H1 (cell line): ENCODE results near the gene TBC1D30. TPM values are rescaled to one million over a fixed set of nuclear protein-coding genes. Genes with fewer than 3 reads are reported as not detected.

ENCODE experiments used
- CTCF ChIA-PET: fragments of 300-600 bp; sonication (Branson Sonifier 250); formaldehyde crosslinking; loops from one replicate; lab custom pipeline; 2021; ENCODE audit not compliant: partially characterized antibody; lab: Charles Lee
- POLR2A ChIA-PET: fragments of 300-600 bp; sonication (Branson Sonifier 250); formaldehyde crosslinking; loops from one replicate; lab custom pipeline; 2021; ENCODE audit warnings: inconsistent platforms; ENCODE audit not compliant: partially characterized antibody; lab: Charles Lee
- DNase-seq, 2 experiments: peaks; one replicate each; pipeline versions ENCODE4 v3.0.0 to v3.0.0-alpha.2; 2010 to 2022; ENCODE audit warnings: low spot score in 2 of 2, low read depth in 1 of 2, mixed read lengths in 1 of 2
- FAIRE-seq: peaks from 2 replicates; lab custom pipeline; 2011; peaks lifted over from hg19 to GRCh38; lab: Jason Lieb, UNC
- H2AFZ ChIP-seq: 2 replicates; pipeline ENCODE4 v1.8.1; 2012; ENCODE audit warnings: low read length, inconsistent platforms
- H2AK5ac ChIP-seq: 2 replicates; pipeline ENCODE4 v1.6.1; 2013; ENCODE audit warnings: low read depth, low read length
- H2BK120ac ChIP-seq: replicated peaks from 2 replicates; pipeline ENCODE3; 2013; ENCODE audit warnings: low read depth, low read length, inconsistent platforms
- H2BK12ac ChIP-seq: 2 replicates; pipeline ENCODE4 v1.6.1; 2013; ENCODE audit warnings: low read depth, low read length
- H2BK15ac ChIP-seq: 2 replicates; pipeline ENCODE4 v1.6.1; 2013; ENCODE audit warnings: low read length
- H2BK20ac ChIP-seq: 2 replicates; pipeline ENCODE4 v1.6.1; 2013; ENCODE audit warnings: low read length
- H2BK5ac ChIP-seq: 2 replicates; pipeline ENCODE4 v1.6.1; 2013; ENCODE audit warnings: low read depth, low read length
- H3K14ac ChIP-seq: 2 replicates; pipeline ENCODE4 v1.6.1; 2013; ENCODE audit warnings: inconsistent platforms; ENCODE audit not compliant: insufficient read length
- H3K18ac ChIP-seq: 2 replicates; pipeline ENCODE4 v1.6.1; 2013; ENCODE audit warnings: low read length; ENCODE audit errors: extremely low read depth
- H3K23ac ChIP-seq: 2 replicates; pipeline ENCODE4 v1.6.1; 2013; ENCODE audit warnings: inconsistent platforms; ENCODE audit not compliant: insufficient read length
- H3K23me2 ChIP-seq: 2 replicates; pipeline ENCODE4 v1.6.1; 2013; ENCODE audit warnings: low read depth, low read length
- H3K27ac ChIP-seq: 2 replicates; pipeline ENCODE4 v1.6.1; 2011; ENCODE audit warnings: low read depth, low read length, inconsistent platforms
- H3K27me3 ChIP-seq, 4 experiments: replicated peaks in 1 of 4; 1 replicate in 1 of 4; 2 replicates in 3 of 4; pipeline versions ENCODE4 v1.6.1 to v1.8.1; 2011 to 2013; ENCODE audit warnings: low read length in 3 of 4, mild to moderate bottlenecking in 3 of 4, inconsistent platforms in 2 of 4, mixed read lengths in 2 of 4, moderate library complexity in 1 of 4; ENCODE audit not compliant: control insufficient read depth in 3 of 4, insufficient read depth in 3 of 4; ENCODE audit errors: extremely low read depth in 1 of 4
- H3K36me3 ChIP-seq, 4 experiments: 2 replicates each; pipeline versions ENCODE4 v1.6.1 to v1.8.1; 2011 to 2013; ENCODE audit warnings: mild to moderate bottlenecking in 4 of 4, low read length in 3 of 4, moderate library complexity in 2 of 4, control low read depth in 1 of 4, inconsistent platforms in 1 of 4; ENCODE audit not compliant: insufficient read depth in 4 of 4, control insufficient read depth in 2 of 4
- H3K4ac ChIP-seq: replicated peaks from 2 replicates; pipeline ENCODE3; 2013; ENCODE audit warnings: low read length, low read depth, mixed read lengths, inconsistent platforms; ENCODE audit not compliant: insufficient read length
- H3K4me1 ChIP-seq, 4 experiments: replicated peaks in 1 of 4; 1 replicate in 1 of 4; 2 replicates in 3 of 4; pipeline versions ENCODE4 v1.6.1 to v1.8.1; 2011 to 2013; ENCODE audit warnings: low read length in 3 of 4, inconsistent platforms in 2 of 4, mixed read lengths in 1 of 4; ENCODE audit not compliant: insufficient read depth in 4 of 4, control insufficient read depth in 3 of 4
- H3K4me2 ChIP-seq, 2 experiments: 2 replicates each; pipeline versions ENCODE4 v1.6.1 to v1.8.1; 2011 to 2013; ENCODE audit warnings: low read depth in 2 of 2, low read length in 2 of 2, control low read depth in 1 of 2, inconsistent platforms in 1 of 2, mild to moderate bottlenecking in 1 of 2; ENCODE audit not compliant: insufficient read depth in 1 of 2
- H3K4me3 ChIP-seq, 4 experiments: fragments of 200-600, 300-600 bp in 1 of 4; sonication (generic), shearing (Covaris generic), sonication (Bioruptor Twin) in 1 of 4; 2 replicates each; pipeline versions ENCODE4 v1.5.1 to v1.8.1; 2011 to 2016; ENCODE audit warnings: low read length in 4 of 4, low read depth in 3 of 4, control low read depth in 2 of 4, inconsistent platforms in 2 of 4, mild to moderate bottlenecking in 2 of 4, mixed read lengths in 1 of 4, moderate library complexity in 1 of 4; ENCODE audit not compliant: insufficient read depth in 2 of 4; ENCODE audit errors: extremely low read depth in 1 of 4
- H3K56ac ChIP-seq: replicated peaks from 2 replicates; pipeline ENCODE3; 2013; ENCODE audit warnings: low read depth, mild to moderate bottlenecking, mixed read lengths, low read length, inconsistent platforms; ENCODE audit not compliant: insufficient read length
- H3K79me1 ChIP-seq: 2 replicates; pipeline ENCODE4 v1.6.1; 2013; ENCODE audit warnings: low read depth, low read length, control low read depth
- H3K79me2 ChIP-seq, 2 experiments: 2 replicates each; pipeline versions ENCODE4 v1.6.1 to v1.8.1; 2012 to 2013; ENCODE audit warnings: low read length in 2 of 2, mild to moderate bottlenecking in 2 of 2, inconsistent platforms in 1 of 2; ENCODE audit not compliant: insufficient read depth in 2 of 2, control insufficient read depth in 1 of 2
- H3K9ac ChIP-seq, 4 experiments: replicated peaks in 1 of 4; 1 replicate in 1 of 4; 2 replicates in 3 of 4; pipeline versions ENCODE4 v1.6.1 to v1.8.1; 2011 to 2013; ENCODE audit warnings: low read depth in 3 of 4, low read length in 3 of 4, control low read depth in 2 of 4, mild to moderate bottlenecking in 2 of 4, moderate library complexity in 2 of 4, inconsistent platforms in 1 of 4; ENCODE audit errors: extremely low read depth in 1 of 4
- H3K9me3 ChIP-seq, 2 experiments: 2 replicates each; pipeline versions ENCODE4 v1.6.1 to v1.8.1; 2012 to 2013; ENCODE audit warnings: mild to moderate bottlenecking in 2 of 2, moderate library complexity in 2 of 2, control low read depth in 1 of 2, inconsistent platforms in 1 of 2, low read depth in 1 of 2, low read length in 1 of 2, mixed read lengths in 1 of 2; ENCODE audit not compliant: insufficient read depth in 2 of 2
- H4K20me1 ChIP-seq, 2 experiments: replicated peaks in 1 of 2; 2 replicates each; pipeline versions ENCODE3 to v1.8.1; 2011 to 2013; ENCODE audit warnings: inconsistent platforms in 2 of 2, low read length in 2 of 2, mild to moderate bottlenecking in 1 of 2; ENCODE audit not compliant: insufficient read depth in 2 of 2, control insufficient read depth in 1 of 2
- H4K5ac ChIP-seq: 2 replicates; pipeline ENCODE4 v1.6.1; 2013; ENCODE audit warnings: low read length, low read depth, mixed read lengths, inconsistent platforms; ENCODE audit not compliant: insufficient read length
- H4K8ac ChIP-seq: 2 replicates; pipeline ENCODE4 v1.8.0; 2013; ENCODE audit warnings: mild to moderate bottlenecking, moderate library complexity, low read length, inconsistent platforms; ENCODE audit not compliant: insufficient read depth; ENCODE audit errors: extremely low read depth
- H4K91ac ChIP-seq: replicated peaks from 2 replicates; pipeline ENCODE3; 2013; ENCODE audit warnings: low read length, mixed read lengths, inconsistent platforms; ENCODE audit not compliant: insufficient read length
- CBX5 ChIP-seq: fragments of 300-800, 300-1000 bp; sonication (generic); IDR thresholded peaks from 2 replicates; pipeline ENCODE4 v1.7.1; 2016; ENCODE audit warnings: antibody characterized with exemption, low read length, low read depth
- GABPA ChIP-seq: IDR thresholded peaks from 2 replicates; pipeline ENCODE4 v1.6.1; 2011; ENCODE audit warnings: mild to moderate bottlenecking, low read length, moderate library complexity, borderline replicate concordance; ENCODE audit not compliant: insufficient read depth
- TBP ChIP-seq: IDR thresholded peaks from 2 replicates; pipeline ENCODE4 v1.6.1; 2011; ENCODE audit warnings: low read depth, low read length, improper control_type of control experiment
- USF2 ChIP-seq: IDR thresholded peaks from 2 replicates; pipeline ENCODE4 v1.6.1; 2011; ENCODE audit warnings: low read length, improper control_type of control experiment
- WGBS, 2 experiments: shearing (Covaris generic) in 1 of 2; methylation state at CpG; one replicate each; pipeline versions ENCODE4 v1.1.6 to v1.1.7; 2013 to 2015; ENCODE audit warnings: low lambda C conversion rate in 2 of 2, mixed read lengths in 2 of 2, inconsistent platforms in 1 of 2, low coverage in 1 of 2, missing lambda C conversion rate in 1 of 2; ENCODE audit not compliant: insufficient replicate concordance in 2 of 2, insufficient coverage in 1 of 2, insufficient read length in 1 of 2; ENCODE audit errors: extremely low coverage in 1 of 2, missing lambda C conversion rate in 1 of 2; 5-methylcytosine and 5-hydroxymethylcytosine counted together
- polyA plus RNA-seq, 7 experiments: library from polyadenylated mRNA; depleted of rRNA in 3 of 7; stranded (reverse) in 5 of 7; unstranded in 2 of 7; fragments of >200 nt in 5 of 7; fragments of 200-250 nt in 2 of 7; gene quantifications; 1 replicate in 5 of 7; 2 replicates in 1 of 7; 4 replicates in 1 of 7; pipeline versions ENCODE4 v1.2.1 to v1.2.3, GENCODE V29; 2011 to 2013; ENCODE audit warnings: missing spikeins in 2 of 7, mixed read lengths in 2 of 7
- total RNA-seq: library from RNA; stranded (reverse); fragmentation: NEBNext Ultra II Directional; extraction: Animal tissue kit (Norgen Biotek cat#: 25700); gene quantifications from 2 replicates; pipeline ENCODE4 v1.2.1, GENCODE V29; 2021

TBC1D30 gene
- total and polyA plus RNA-seq, 2 of the 8 experiments (the other 6 are each of a cell fraction or from before 2014, with no cell fraction given): 2.8 to 5.5 TPM

GRCh38 chr12:64882687-64883086 is 58.2 kb downstream of the TBC1D30 start:
- no peak for FAIRE-seq
- H2AFZ ChIP-seq: no peak overlapping the region

More at GRCh38 chr12:64882687-64883086, 58.2 kb downstream of the TBC1D30 start:
- POLR2A ChIA-PET: no interaction called here
- H2BK15ac ChIP-seq: no peak overlapping the region
- H3K23ac ChIP-seq: no peak overlapping the region
- WGBS, 2 experiments: 89% methylated on average over 3 of the region's 3 CpGs; no CpG with 5 or more reads in 1 of the 2 experiments
- no peak overlapping the region for H2BK20ac ChIP-seq
- TF ChIP-seq CBX5: no peak
- TF ChIP-seq GABPA: no peak
- no peak for TF ChIP-seq USF2
- TF ChIP-seq TBP: no peak
- H4K91ac ChIP-seq: no peak overlapping the region
- no peaks in the 10 kb centered on the region for H3K79me1 ChIP-seq
- no peak overlapping the region for H3K14ac ChIP-seq
- no peaks in the 10 kb centered on the region for H3K23me2 ChIP-seq
- H2BK12ac ChIP-seq: no peak overlapping the region
- no peak overlapping the region for H3K56ac ChIP-seq
- H3K36me3 ChIP-seq: no peaks in the 10 kb centered on the region
- H3K9ac ChIP-seq: no peak overlapping the region
- H3K79me2 ChIP-seq: no peaks in the 10 kb centered on the region
- H3K4me2 ChIP-seq: no peak overlapping the region
- H2BK5ac ChIP-seq: no peak overlapping the region
- no peak overlapping the region for H4K8ac ChIP-seq
- H3K27ac ChIP-seq: no peak overlapping the region
- no peak overlapping the region for H2BK120ac ChIP-seq
- H3K4ac ChIP-seq: no peak overlapping the region
- H2AK5ac ChIP-seq: no peak overlapping the region
- no peak overlapping the region for H3K18ac ChIP-seq
- H3K4me1 ChIP-seq: no peaks in the 10 kb centered on the region
- CTCF ChIA-PET: interaction anchor here (0.7 to 4.1 kb wide), 17 partner anchors 9 to 272 kb away, joined by 3 to 22 read pairs (median 6); partner anchors contain the start of gene WIF1
- H3K9me3 ChIP-seq: no peaks in the 10 kb centered on the region
- H4K20me1 ChIP-seq: no peaks in the 10 kb centered on the region
- no peak for DNase-seq
- no peak overlapping the region for H3K4me3 ChIP-seq
- no peak overlapping the region for H4K5ac ChIP-seq
- H3K27me3 ChIP-seq: no peaks in the 10 kb centered on the region
